ENCODE data around the gene RASSF8.

RASSF8 gene

GRCh38 chr12:25981597-25981996 lies 23.1 kb downstream of the RASSF8 start:
- TF ChIP-seq CTCF (IDR thresholded peaks at IDR 0.05; ENCODE audit: extremely low read depth, missing control alignments): no peak
- DNase-seq (ENCODE audit: low spot score): no peak

GRCh38 chr12:25982416-25982815 lies 23.9 kb downstream of the RASSF8 start:
- no peak for DNase-seq (ENCODE audit: low spot score)
- no peak for TF ChIP-seq CTCF (IDR thresholded peaks at IDR 0.05; ENCODE audit: extremely low read depth, missing control alignments)

- no peak for TF ChIP-seq CTCF (IDR thresholded peaks at IDR 0.05; ENCODE audit: extremely low read depth, missing control alignments)
- no peak for DNase-seq (ENCODE audit: low spot score)
These were observed 25.1 kb downstream of the RASSF8 start for GRCh38 chr12:25983625-25984024.

GRCh38 chr12:25984759-25985158 lies 26.3 kb downstream of the RASSF8 start:
- TF ChIP-seq CTCF (IDR thresholded peaks at IDR 0.05; ENCODE audit: extremely low read depth, missing control alignments): no peak
- no peak for DNase-seq (ENCODE audit: low spot score)

- DNase-seq (ENCODE audit: low spot score): no peak
- no peak for TF ChIP-seq CTCF (IDR thresholded peaks at IDR 0.05; ENCODE audit: extremely low read depth, missing control alignments)
These were observed 27.1 kb downstream of the RASSF8 start for GRCh38 chr12:25985316-25986175.

- TF ChIP-seq CTCF (IDR thresholded peaks at IDR 0.05; ENCODE audit: extremely low read depth, missing control alignments): no peak
- DNase-seq (ENCODE audit: low spot score): no peak
These were observed 27.7 kb downstream of the RASSF8 start for GRCh38 chr12:25986180-25986579.

GRCh38 chr12:25988505-25988904 lies 30.0 kb downstream of the RASSF8 start:
- DNase-seq (ENCODE audit: low spot score): no peak
- no peak for TF ChIP-seq CTCF (IDR thresholded peaks at IDR 0.05; ENCODE audit: extremely low read depth, missing control alignments)

Measured in GM20000 (cell line).